ENCODE measurements around the gene PCP2.
A peak's percentile ranks its signal among the peaks of the same experiment; 100 is the strongest.

Gene PCP2

GRCh38 chr19:7610491-7611240 lies 22.9 kb downstream of the PCP2 start:
- no peak for DNase-seq (ENCODE audit: extremely low read depth, insufficient read length)
- Histone ChIP-seq H3K4me3 (replicated peaks; ENCODE audit: low read depth, low read length) (no peak overlapping the region), H3K36me3 (ENCODE audit: control insufficient read depth, insufficient read depth, low read length) (no peaks in the 10 kb centered on the region; the same call in 1 of the 2 replicates), H3K27me3 (replicated peaks; ENCODE audit: control insufficient read depth, insufficient read depth, low read length) (no peaks in the 10 kb centered on the region)
- TF ChIP-seq CTCF (IDR thresholded peaks at IDR 0.05; ENCODE audit: insufficient read depth, low read length, poor library complexity, severe bottlenecking) = no peak

DNA sequence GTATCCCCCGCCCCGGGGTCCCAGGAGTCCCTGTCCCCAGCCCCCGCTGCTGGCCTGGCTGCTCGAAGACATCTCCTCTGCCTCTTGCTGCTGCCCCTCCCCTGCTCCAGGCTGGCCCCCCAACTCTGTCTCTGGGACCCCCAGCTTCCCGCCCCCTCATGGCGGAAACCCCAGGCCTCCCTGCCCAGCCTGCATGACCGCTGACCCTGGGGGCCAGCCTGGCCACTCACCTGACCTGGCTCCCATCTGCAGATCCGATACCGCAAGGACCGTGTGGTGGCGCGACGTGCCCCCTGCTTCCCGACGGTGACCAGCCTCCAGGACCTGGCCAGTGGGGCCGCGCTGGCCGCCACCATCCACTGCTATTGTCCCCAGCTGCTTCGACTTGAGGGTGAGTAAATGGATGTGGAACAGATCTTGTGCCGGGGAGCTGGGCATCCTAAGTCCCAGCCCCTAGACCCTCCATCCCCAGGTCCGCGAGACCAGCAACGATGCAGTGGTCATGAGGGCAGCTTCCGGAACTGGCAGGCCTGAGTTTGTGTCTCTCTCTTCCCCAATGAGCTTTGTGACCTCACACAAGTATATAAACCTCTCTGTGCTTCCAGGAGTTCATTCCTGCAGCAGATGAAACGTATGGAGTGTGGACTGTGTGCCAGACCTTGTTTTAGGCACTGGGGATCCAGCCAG lies 25.5 kb downstream of the PCP2 start:
- TF ChIP-seq CTCF (IDR thresholded peaks at IDR 0.05; ENCODE audit: insufficient read depth, low read length, poor library complexity, severe bottlenecking) = no peak
- no peaks in the 10 kb centered on the region for H3K27me3 ChIP-seq (replicated peaks; ENCODE audit: control insufficient read depth, insufficient read depth, low read length)

DNA sequence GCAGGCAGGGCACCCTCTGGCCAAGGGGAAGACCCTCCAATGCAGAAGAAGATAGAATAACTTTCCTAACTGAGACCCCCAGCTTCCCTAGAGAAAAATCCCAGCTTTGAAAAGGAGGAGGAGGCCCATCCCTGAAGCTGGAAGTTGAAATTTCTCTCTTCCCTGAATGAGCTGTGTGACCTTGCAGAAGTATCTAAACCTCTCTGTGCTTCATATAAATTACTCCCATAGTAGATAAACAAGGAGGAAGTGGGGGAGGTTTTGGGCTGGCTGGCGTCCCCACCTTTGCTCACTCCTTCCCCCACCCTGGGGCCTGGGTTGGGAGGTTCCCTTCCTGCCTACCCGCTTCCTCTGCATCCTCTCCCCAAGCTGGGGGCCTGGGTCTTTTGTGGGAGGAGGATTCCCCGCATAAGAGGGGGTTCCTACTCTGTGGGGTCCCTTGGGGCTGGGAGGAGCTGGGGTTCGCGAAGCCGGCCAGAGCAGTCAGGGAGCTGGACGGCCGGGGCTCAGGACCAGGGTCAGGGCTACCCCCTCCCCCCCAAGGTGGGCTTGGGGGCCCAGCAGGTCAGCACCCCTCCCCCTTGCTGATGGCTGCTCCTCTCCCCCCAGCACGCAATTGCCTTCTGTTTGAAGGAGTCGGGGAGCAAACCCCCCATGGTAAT lies 26.2 kb downstream of the PCP2 start:
- Histone ChIP-seq H3K27me3 (replicated peaks; ENCODE audit: control insufficient read depth, insufficient read depth, low read length) (no peaks in the 10 kb centered on the region), H3K36me3 (ENCODE audit: control insufficient read depth, insufficient read depth, low read length) (no peaks in the 10 kb centered on the region; the same call in 1 of the 2 replicates), H3K4me3 (replicated peaks; ENCODE audit: low read depth, low read length) (no peak overlapping the region)
- TF ChIP-seq CTCF (IDR thresholded peaks at IDR 0.05; ENCODE audit: insufficient read depth, low read length, poor library complexity, severe bottlenecking) = no peak
- DNase-seq (ENCODE audit: extremely low read depth, insufficient read length) = no peak

More for the DNA sequence above, 25.5 kb downstream of the PCP2 start:
- DNase-seq (ENCODE audit: extremely low read depth, insufficient read length) = no peak
- Histone ChIP-seq H3K4me3 (replicated peaks; ENCODE audit: low read depth, low read length) (no peak overlapping the region), H3K36me3 (ENCODE audit: control insufficient read depth, insufficient read depth, low read length) (no peaks in the 10 kb centered on the region; the same call in 1 of the 2 replicates)

DNA sequence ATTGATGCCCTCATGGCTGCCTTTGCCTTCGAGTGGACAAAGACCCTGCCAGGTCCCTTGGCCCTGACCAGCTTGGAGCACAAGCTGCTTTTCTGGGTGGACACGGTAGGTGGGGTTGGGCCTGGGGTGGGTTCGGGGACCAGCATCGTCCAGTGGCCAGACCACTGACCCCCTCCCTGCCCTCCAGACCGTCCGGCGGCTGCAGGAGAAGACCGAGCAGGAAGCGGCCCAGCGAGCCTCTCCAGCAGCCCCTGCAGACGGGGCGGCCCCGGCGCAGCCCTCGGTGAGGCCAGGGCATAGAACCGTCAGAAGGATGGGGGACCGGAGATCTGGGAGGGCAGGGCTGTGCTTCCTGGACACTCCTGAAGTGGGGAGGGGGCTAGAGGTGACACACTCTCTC lies 27.2 kb downstream of the PCP2 start:
- no peak for DNase-seq (ENCODE audit: extremely low read depth, insufficient read length)
- no peaks in the 10 kb centered on the region; the same call in 1 of the 2 replicates for H3K36me3 ChIP-seq (ENCODE audit: control insufficient read depth, insufficient read depth, low read length)
- no peaks in the 10 kb centered on the region for H3K27me3 ChIP-seq (replicated peaks; ENCODE audit: control insufficient read depth, insufficient read depth, low read length)
- no peak overlapping the region for H3K4me3 ChIP-seq (replicated peaks; ENCODE audit: low read depth, low read length)
- TF ChIP-seq CTCF (IDR thresholded peaks at IDR 0.05; ENCODE audit: insufficient read depth, low read length, poor library complexity, severe bottlenecking) = no peak

GRCh38 chr19:7605490-7606222 lies 27.9 kb downstream of the PCP2 start:
- Histone ChIP-seq H3K27me3 (replicated peaks; ENCODE audit: control insufficient read depth, insufficient read depth, low read length) (no peaks in the 10 kb centered on the region), H3K36me3 (ENCODE audit: control insufficient read depth, insufficient read depth, low read length) (no peaks in the 10 kb centered on the region), H3K4me3 (replicated peaks; ENCODE audit: low read depth, low read length) (no peak overlapping the region)
- DNase-seq (ENCODE audit: extremely low read depth, insufficient read length) = peak; percentile 52
- TF ChIP-seq CTCF (IDR thresholded peaks at IDR 0.05; ENCODE audit: insufficient read depth, low read length, poor library complexity, severe bottlenecking) = no peak

Data from GM06990 (cell line).